Stimulated activated CD8-positive, alpha-beta memory T cell treated with anti-CD3 and anti-CD28 coated beads, Interleukin-2, amount 100 ng/mL, for 48 hours (primary cell): ENCODE data around the gene GNAO1.

Source experiments
- DNase-seq, 2 donors: peaks; one replicate each; pipeline ENCODE4 v3.0.0-alpha.2; 2020; ENCODE audit warnings: low read depth in 2 of 2

Gene GNAO1

GRCh38 chr16:56238188-56238587, 46.9 kb downstream of the GNAO1 start:
- DNase-seq, result no peak

GRCh38 chr16:56241596-56241995, 50.3 kb downstream of the GNAO1 start:
- DNase-seq, result no peak

GRCh38 chr16:56242740-56243139, 51.5 kb downstream of the GNAO1 start:
- no peak for DNase-seq

- no peak for DNase-seq
Measured at GRCh38 chr16:56244612-56245011, 53.3 kb downstream of the GNAO1 start.

GRCh38 chr16:56245197-56245596, 53.9 kb downstream of the GNAO1 start:
- no peak for DNase-seq

- DNase-seq, result no peak
Measured at GRCh38 chr16:56246051-56246817, 54.9 kb downstream of the GNAO1 start.

- no peak for DNase-seq
Measured at GRCh38 chr16:56247018-56247417, 55.7 kb downstream of the GNAO1 start.

- no peak for DNase-seq
Measured at GRCh38 chr16:56247808-56248207, 56.5 kb downstream of the GNAO1 start.

- DNase-seq, result no peak
Measured at GRCh38 chr16:56252835-56253234, 61.5 kb downstream of the GNAO1 start.

- no peak for DNase-seq
Measured at GRCh38 chr16:56255904-56256303, 64.6 kb downstream of the GNAO1 start.

- DNase-seq, result no peak
Measured at GRCh38 chr16:56257239-56257638, 66.0 kb downstream of the GNAO1 start.

GRCh38 chr16:56257666-56258342, 66.5 kb downstream of the GNAO1 start:
- DNase-seq, result no peak

- no peak for DNase-seq
Measured at GRCh38 chr16:56258508-56259424, 67.5 kb downstream of the GNAO1 start.

GRCh38 chr16:56259425-56259779, 68.1 kb downstream of the GNAO1 start:
- no peak for DNase-seq

- DNase-seq, result no peak
Measured at GRCh38 chr16:56260378-56261160, 69.3 kb downstream of the GNAO1 start.

GRCh38 chr16:56261656-56262055, 70.4 kb downstream of the GNAO1 start:
- no peak for DNase-seq

- DNase-seq, result no peak
Measured at GRCh38 chr16:56262148-56262547, 70.9 kb downstream of the GNAO1 start.

GRCh38 chr16:56262551-56263245, 71.4 kb downstream of the GNAO1 start:
- DNase-seq, result no peak

- no peak for DNase-seq
Measured at GRCh38 chr16:56263711-56264608, 72.7 kb downstream of the GNAO1 start.

GRCh38 chr16:56264609-56264972, 73.3 kb downstream of the GNAO1 start:
- DNase-seq, result no peak
